Neural cell (in vitro differentiated cells): ENCODE measurements around the gene RAB40C. TPM values are rescaled to one million over a fixed set of nuclear protein-coding genes. Genes with fewer than 3 reads are reported as not detected.

Source experiments
- H2AFZ ChIP-seq: fragments of 200-600, 300-800 bp; sonication (generic), shearing (Covaris generic); 2 replicates; pipeline ENCODE4 v1.6.0; 2014; ENCODE audit warnings: low read depth, mild to moderate bottlenecking, antibody characterized with exemption, low read length, moderate library complexity
- H3F3A ChIP-seq: fragments of 200-600 bp; shearing (Covaris generic); 2 replicates; pipeline ENCODE4 v1.6.1; 2016; ENCODE audit warnings: mild to moderate bottlenecking, moderate library complexity, mixed read lengths, antibody characterized with exemption, low read length; ENCODE audit not compliant: insufficient read depth, poor library complexity, severe bottlenecking
- H3K27ac ChIP-seq: fragments of 200-600, 300-800 bp; sonication (generic), shearing (Covaris generic); 2 replicates; pipeline ENCODE4 v1.5.1; 2014; ENCODE audit warnings: mild to moderate bottlenecking, low read length, moderate library complexity
- H3K27me3 ChIP-seq: fragments of 300-800, 200-600 bp; sonication (generic), shearing (Covaris generic); 2 replicates; pipeline ENCODE4 v1.6.0; 2014; ENCODE audit warnings: mild to moderate bottlenecking, low read depth, low read length, moderate library complexity; ENCODE audit not compliant: insufficient read depth
- H3K36me3 ChIP-seq: fragments of 300-800, 200-600 bp; sonication (generic), shearing (Covaris generic); 2 replicates; pipeline ENCODE4 v1.5.1; 2014; ENCODE audit warnings: mild to moderate bottlenecking, antibody characterized with exemption, low read length, moderate library complexity; ENCODE audit not compliant: insufficient read depth
- H3K4me2 ChIP-seq: fragments of 300-800, 200-600 bp; sonication (generic), shearing (Covaris generic); 2 replicates; pipeline ENCODE4 v1.6.0; 2014; ENCODE audit warnings: mild to moderate bottlenecking, low read length
- H3K4me3 ChIP-seq: fragments of 300-800, 200-600 bp; sonication (generic), shearing (Covaris generic); 2 replicates; pipeline ENCODE4 v1.5.1; 2014; ENCODE audit warnings: mild to moderate bottlenecking, low read length, moderate library complexity
- H3K79me2 ChIP-seq: fragments of 200-600 bp; shearing (Covaris generic); replicated peaks from 2 replicates; pipeline ENCODE4 v1.6.0; 2014; ENCODE audit warnings: mild to moderate bottlenecking, low read length, moderate library complexity; ENCODE audit not compliant: insufficient read depth
- H3K9ac ChIP-seq: fragments of 300-800, 200-600 bp; sonication (generic), shearing (Covaris generic); 2 replicates; pipeline ENCODE4 v1.6.1; 2016; ENCODE audit warnings: mild to moderate bottlenecking, low read length, mixed read lengths
- H3K9me2 ChIP-seq: fragments of 200-600 bp; shearing (Covaris generic); 2 replicates; pipeline ENCODE4 v1.6.1; 2016; ENCODE audit warnings: mild to moderate bottlenecking, low read length, mixed read lengths; ENCODE audit not compliant: insufficient read depth
- H3K9me3 ChIP-seq: fragments of 200-600, 300-800 bp; sonication (generic), shearing (Covaris generic); 2 replicates; pipeline ENCODE4 v1.6.1; 2016; ENCODE audit warnings: mild to moderate bottlenecking, mixed run types, low read length, moderate library complexity, mixed read lengths
- H4K20me1 ChIP-seq: fragments of 200-600 bp; shearing (Covaris generic); 2 replicates; pipeline ENCODE4 v1.6.1; 2016; ENCODE audit warnings: mild to moderate bottlenecking, mixed run types; ENCODE audit not compliant: insufficient read depth
- CTCF ChIP-seq: fragments of 450-650 bp; IDR thresholded peaks from 2 replicates; pipeline ENCODE4 v1.5.1; 2014; ENCODE audit warnings: antibody characterized with exemption, mild to moderate bottlenecking, moderate library complexity; ENCODE audit not compliant: poor library complexity, severe bottlenecking
- EP300 ChIP-seq: fragments of 450-650 bp; conservative IDR thresholded peaks from 2 replicates; pipeline ENCODE4 v1.6.1; 2014; ENCODE audit warnings: antibody characterized with exemption, mild to moderate bottlenecking, moderate library complexity; ENCODE audit not compliant: poor library complexity, severe bottlenecking
- EZH2 ChIP-seq: fragments of 200-600, 300-800 bp; shearing (Covaris generic), sonication (generic); IDR thresholded peaks from 2 replicates; pipeline ENCODE4 v1.6.1; 2014; ENCODE audit warnings: antibody characterized with exemption, low read length, borderline replicate concordance, mild to moderate bottlenecking; ENCODE audit not compliant: insufficient read depth, poor library complexity, severe bottlenecking
- MXI1 ChIP-seq: fragments of 450-650 bp; conservative IDR thresholded peaks from 2 replicates; pipeline ENCODE4 v1.6.1; 2014; ENCODE audit warnings: antibody characterized with exemption, mild to moderate bottlenecking; ENCODE audit not compliant: poor library complexity, severe bottlenecking
- POLR2AphosphoS5 ChIP-seq: IDR thresholded peaks from 2 replicates; pipeline ENCODE4 v1.6.1; 2012
- RAD21 ChIP-seq: fragments of 450-650 bp; conservative IDR thresholded peaks from 2 replicates; pipeline ENCODE4 v1.6.1; 2014; ENCODE audit warnings: antibody characterized with exemption, mild to moderate bottlenecking, moderate library complexity
- REST ChIP-seq: IDR thresholded peaks from 2 replicates; pipeline ENCODE4 v1.6.1; 2012; ENCODE audit warnings: borderline replicate concordance
- SMC3 ChIP-seq: fragments of 450-650 bp; conservative IDR thresholded peaks from 2 replicates; pipeline ENCODE4 v1.6.1; 2014; ENCODE audit warnings: antibody characterized with exemption, mild to moderate bottlenecking, moderate library complexity; ENCODE audit not compliant: poor library complexity
- TAF1 ChIP-seq: IDR thresholded peaks from 2 replicates; pipeline ENCODE4 v1.6.1; 2012; ENCODE audit warnings: low read depth
- polyA plus RNA-seq: library from polyadenylated mRNA; depleted of rRNA; stranded (reverse); fragments of >200 nt; gene quantifications from 2 replicates; pipeline ENCODE4 v1.2.3, GENCODE V29; 2014

RAB40C gene
- polyA plus RNA-seq, 1 donor from 2014 or later: 40.7 TPM

GRCh38 chr16:568401-569258 is 21.2 kb upstream of the RAB40C start:
- H3K9me2 ChIP-seq: no peaks in the 10 kb centered on the region
- TF ChIP-seq CTCF (no peak), EP300 (no peak), POLR2AphosphoS5 (no peak), RAD21 (no peak), TAF1 (no peak), MXI1 (no peak), REST (no peak), SMC3 (no peak), EZH2 (no peak)
- H3K27ac ChIP-seq: no peak overlapping the region
- no peaks in the 10 kb centered on the region for H3K9me3 ChIP-seq
- peak overlapping the region; percentile 80 for H3K9ac ChIP-seq
- no peaks in the 10 kb centered on the region for H3F3A ChIP-seq
- H3K4me3 ChIP-seq: peak overlapping the region; percentile 73
- no peaks in the 10 kb centered on the region for H4K20me1 ChIP-seq
- peaks cover 15% of the 10 kb centered on the region for H3K79me2 ChIP-seq
- H3K36me3 ChIP-seq: no peaks in the 10 kb centered on the region
- no peaks in the 10 kb centered on the region for H3K27me3 ChIP-seq
- peak overlapping the region; percentile 69 for H2AFZ ChIP-seq
- H3K4me2 ChIP-seq: peak overlapping the region; percentile 48

- Histone ChIP-seq H4K20me1 (no peaks in the 10 kb centered on the region), H3K9ac (peak within 1 kb of the TSS; percentile 80), H3F3A (no peaks in the 10 kb centered on the region), H3K9me3 (no peaks in the 10 kb centered on the region), H3K27ac (peak within 1 kb of the TSS; percentile 39), H3K27me3 (no peaks in the 10 kb centered on the region), H3K4me3 (peak within 1 kb of the TSS; percentile 79), H3K36me3 (no peaks in the 10 kb centered on the region), H3K4me2 (peak within 1 kb of the TSS; percentile 82), H3K79me2 (peaks cover 15% of the 10 kb centered on the region), H3K9me2 (no peaks in the 10 kb centered on the region), H2AFZ (peak within 1 kb of the TSS; percentile 69)
- TF ChIP-seq POLR2AphosphoS5 (peak; percentile 40), TAF1 (no peak), MXI1 (peak; percentile 54), REST (no peak)
Measured at GRCh38 chr16:569445-570254, 20.2 kb upstream of the RAB40C start, which contains the start of gene PIGQ. PIGQ (plus strand) TSS chr16:569968; CDS start chr16:574075, 4,107 bp downstream.
